ENCODE measurements around the gene OR4K14.

The OR4K14 gene, protein sequence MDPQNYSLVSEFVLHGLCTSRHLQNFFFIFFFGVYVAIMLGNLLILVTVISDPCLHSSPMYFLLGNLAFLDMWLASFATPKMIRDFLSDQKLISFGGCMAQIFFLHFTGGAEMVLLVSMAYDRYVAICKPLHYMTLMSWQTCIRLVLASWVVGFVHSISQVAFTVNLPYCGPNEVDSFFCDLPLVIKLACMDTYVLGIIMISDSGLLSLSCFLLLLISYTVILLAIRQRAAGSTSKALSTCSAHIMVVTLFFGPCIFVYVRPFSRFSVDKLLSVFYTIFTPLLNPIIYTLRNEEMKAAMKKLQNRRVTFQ

DNA sequence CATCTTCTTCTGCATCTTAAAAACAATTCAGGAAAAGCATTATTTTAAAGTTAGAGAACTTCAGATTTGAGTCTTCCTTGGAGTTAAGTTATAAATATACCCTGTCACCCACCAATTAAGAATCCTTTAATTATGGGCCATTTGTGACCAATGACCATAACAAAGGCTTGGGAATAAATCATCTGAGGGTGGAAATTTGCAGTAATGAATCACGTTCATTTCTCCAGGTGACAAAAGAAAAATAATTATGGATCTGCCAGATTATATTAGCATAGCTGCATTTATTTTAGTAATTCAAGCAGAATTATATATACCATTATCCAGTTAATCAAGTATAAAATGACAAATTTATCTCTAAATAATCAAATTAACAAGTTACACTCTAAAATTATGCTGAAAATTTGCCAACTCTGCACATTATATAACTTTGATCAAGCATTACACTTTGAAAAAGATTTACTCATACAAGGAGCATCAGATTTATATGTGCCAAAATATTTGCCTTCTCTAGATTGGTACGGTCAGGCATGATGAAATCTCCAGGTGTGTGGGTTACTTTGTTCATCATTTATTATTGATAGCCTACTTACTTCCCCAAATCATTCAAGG is at the start of gene OR4K14:
TSS of gene OR4K14 (minus strand) at position 51 of the 609 bp plus-strand sequence. CDS start 4,114 bp downstream, outside the sequence.
- Histone ChIP-seq H3K4me2 (ENCODE audit: low read depth, low read length, poor library complexity, severe bottlenecking) (no peak within 1 kb of the TSS), H4K20me1 (ENCODE audit: low read depth, low read length) (no peaks in the 10 kb centered on the region), H3K27me3 (ENCODE audit: low read length) (no peaks in the 10 kb centered on the region), H3K79me2 (ENCODE audit: insufficient read depth, low read length) (no peaks in the 10 kb centered on the region), H3K27ac (ENCODE audit: low read depth, low read length) (no peak within 1 kb of the TSS), H3K9me3 (ENCODE audit: insufficient read depth, low read length) (peaks cover 1% of the 10 kb centered on the region; the same call in 1 of the 2 replicates), H3K9me2 (replicated peaks; ENCODE audit: insufficient read depth, low read length) (no peaks in the 10 kb centered on the region), H3F3A (ENCODE audit: insufficient read depth) (no peaks in the 10 kb centered on the region), H3K36me3 (ENCODE audit: low read length) (no peaks in the 10 kb centered on the region), H3K9ac (ENCODE audit: low read length) (no peak within 1 kb of the TSS), H3K4me3 (ENCODE audit: insufficient read depth, low read length, poor library complexity, severe bottlenecking) (no peak within 1 kb of the TSS), H2AFZ (ENCODE audit: low read depth, low read length, severe bottlenecking) (no peak within 1 kb of the TSS)
- no peak for TF ChIP-seq EZH2phosphoT487 (conservative IDR thresholded peaks at IDR 0.05; ENCODE audit: low read length)
- TF ChIP-seq, protein P1, sequence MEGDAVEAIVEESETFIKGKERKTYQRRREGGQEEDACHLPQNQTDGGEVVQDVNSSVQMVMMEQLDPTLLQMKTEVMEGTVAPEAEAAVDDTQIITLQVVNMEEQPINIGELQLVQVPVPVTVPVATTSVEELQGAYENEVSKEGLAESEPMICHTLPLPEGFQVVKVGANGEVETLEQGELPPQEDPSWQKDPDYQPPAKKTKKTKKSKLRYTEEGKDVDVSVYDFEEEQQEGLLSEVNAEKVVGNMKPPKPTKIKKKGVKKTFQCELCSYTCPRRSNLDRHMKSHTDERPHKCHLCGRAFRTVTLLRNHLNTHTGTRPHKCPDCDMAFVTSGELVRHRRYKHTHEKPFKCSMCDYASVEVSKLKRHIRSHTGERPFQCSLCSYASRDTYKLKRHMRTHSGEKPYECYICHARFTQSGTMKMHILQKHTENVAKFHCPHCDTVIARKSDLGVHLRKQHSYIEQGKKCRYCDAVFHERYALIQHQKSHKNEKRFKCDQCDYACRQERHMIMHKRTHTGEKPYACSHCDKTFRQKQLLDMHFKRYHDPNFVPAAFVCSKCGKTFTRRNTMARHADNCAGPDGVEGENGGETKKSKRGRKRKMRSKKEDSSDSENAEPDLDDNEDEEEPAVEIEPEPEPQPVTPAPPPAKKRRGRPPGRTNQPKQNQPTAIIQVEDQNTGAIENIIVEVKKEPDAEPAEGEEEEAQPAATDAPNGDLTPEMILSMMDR (IDR thresholded peaks at IDR 0.05; ENCODE audit: insufficient read depth, low read length, poor library complexity, severe bottlenecking), result no peak

DNA sequence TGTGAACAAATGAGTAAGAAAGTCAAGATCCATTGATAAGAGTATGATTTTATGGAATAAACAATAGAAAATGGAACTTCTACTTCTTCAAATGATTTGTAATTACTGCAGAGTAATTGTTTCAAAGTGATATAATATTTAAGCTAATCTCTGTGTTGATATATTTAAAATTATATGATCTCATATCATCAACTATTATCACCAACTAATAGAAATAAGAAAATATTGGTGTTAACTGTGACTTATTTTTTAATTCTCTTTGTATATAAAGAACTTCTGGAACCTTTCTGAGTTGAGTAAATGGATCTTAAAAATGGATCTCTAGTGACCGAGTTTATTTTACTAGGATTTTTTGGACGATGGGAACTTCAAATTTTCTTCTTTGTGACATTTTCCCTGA is 40.6 kb upstream of the OR4K14 start, which contains the start of gene OR4L1:
TSS of gene OR4L1 (plus strand) at position 301 of the 400 bp plus-strand sequence. CDS start at position 301, 0 bp downstream.
- no peak for TF ChIP-seq EZH2phosphoT487 (conservative IDR thresholded peaks at IDR 0.05; ENCODE audit: low read length)
- TF ChIP-seq, protein P1 (IDR thresholded peaks at IDR 0.05; ENCODE audit: insufficient read depth, low read length, poor library complexity, severe bottlenecking), result no peak

DNA sequence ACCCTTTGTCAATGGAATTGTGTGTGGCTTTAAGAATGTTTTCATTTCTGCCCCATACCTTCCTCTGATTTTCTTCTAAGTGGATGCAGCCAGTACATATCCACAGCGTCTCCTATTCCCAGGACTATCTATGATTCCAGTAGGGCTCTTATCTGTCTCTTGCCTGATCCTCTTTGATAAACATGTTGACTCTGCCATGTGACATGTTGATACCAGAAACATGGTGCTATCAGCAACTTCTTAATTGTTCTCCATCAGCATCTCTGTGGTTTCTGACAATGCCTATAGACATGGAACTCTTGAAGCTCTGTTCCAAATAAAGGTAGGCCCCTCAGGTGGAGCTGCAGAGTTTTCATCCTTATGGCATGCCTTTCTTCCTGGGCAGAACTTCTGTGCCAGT is 29.1 kb upstream of the OR4K14 start:
- H3K9ac ChIP-seq (ENCODE audit: low read length), result no peak overlapping the region
- TF ChIP-seq, protein P1 (IDR thresholded peaks at IDR 0.05; ENCODE audit: insufficient read depth, low read length, poor library complexity, severe bottlenecking), result no peak
- no peak for TF ChIP-seq EZH2phosphoT487 (conservative IDR thresholded peaks at IDR 0.05; ENCODE audit: low read length)
- H3K4me2 ChIP-seq (ENCODE audit: low read depth, low read length, poor library complexity, severe bottlenecking), result no peak overlapping the region
- no peak overlapping the region for H2AFZ ChIP-seq (ENCODE audit: low read depth, low read length, severe bottlenecking)
- no peaks in the 10 kb centered on the region for H3K9me3 ChIP-seq (ENCODE audit: insufficient read depth, low read length)
- H4K20me1 ChIP-seq (ENCODE audit: low read depth, low read length), result no peaks in the 10 kb centered on the region
- no peaks in the 10 kb centered on the region for H3K27me3 ChIP-seq (ENCODE audit: low read length)
- no peaks in the 10 kb centered on the region for H3K9me2 ChIP-seq (replicated peaks; ENCODE audit: insufficient read depth, low read length)
- no peak overlapping the region for H3K4me3 ChIP-seq (ENCODE audit: insufficient read depth, low read length, poor library complexity, severe bottlenecking)
- H3K27ac ChIP-seq (ENCODE audit: low read depth, low read length), result no peak overlapping the region
- no peaks in the 10 kb centered on the region for H3F3A ChIP-seq (ENCODE audit: insufficient read depth)
- H3K36me3 ChIP-seq (ENCODE audit: low read length), result no peaks in the 10 kb centered on the region
- no peaks in the 10 kb centered on the region for H3K79me2 ChIP-seq (ENCODE audit: insufficient read depth, low read length)

More for the DNA sequence above, 40.6 kb upstream of the OR4K14 start, which contains the start of gene OR4L1:
- Histone ChIP-seq H4K20me1 (ENCODE audit: low read depth, low read length) (no peaks in the 10 kb centered on the region), H3K4me3 (ENCODE audit: insufficient read depth, low read length, poor library complexity, severe bottlenecking) (no peak within 1 kb of the TSS), H3K9ac (ENCODE audit: low read length) (no peak within 1 kb of the TSS), H3K36me3 (ENCODE audit: low read length) (no peaks in the 10 kb centered on the region), H3K9me2 (replicated peaks; ENCODE audit: insufficient read depth, low read length) (no peaks in the 10 kb centered on the region), H3K4me2 (ENCODE audit: low read depth, low read length, poor library complexity, severe bottlenecking) (no peak within 1 kb of the TSS), H3K27me3 (ENCODE audit: low read length) (no peaks in the 10 kb centered on the region), H3K27ac (ENCODE audit: low read depth, low read length) (no peak within 1 kb of the TSS), H2AFZ (ENCODE audit: low read depth, low read length, severe bottlenecking) (no peak within 1 kb of the TSS), H3K79me2 (ENCODE audit: insufficient read depth, low read length) (no peaks in the 10 kb centered on the region), H3F3A (ENCODE audit: insufficient read depth) (no peaks in the 10 kb centered on the region), H3K9me3 (ENCODE audit: insufficient read depth, low read length) (no peaks in the 10 kb centered on the region)
